Gastrocnemius medialis (tissue), 4 donors: ENCODE measurements around the gene CTCF. TPM values are rescaled to one million over a fixed set of nuclear protein-coding genes. Genes with fewer than 3 reads are reported as not detected.

Experiments
- ATAC-seq, 2 donors: fragments of 150-250 bp; one replicate each; pipeline ENCODE4 v1.9.1; 2016
- DNase-seq, 2 donors: peaks; one replicate each; pipeline ENCODE4 v3.0.0-alpha.2; 2019
- H3K27ac ChIP-seq, 4 donors: fragments of 200-600 bp; sonication (generic); 1 replicate in 1 of 4; 2 replicates in 3 of 4; pipeline ENCODE4 v1.5.1; 2016 to 2018; ENCODE audit warnings: mild to moderate bottlenecking in 2 of 4, moderate library complexity in 1 of 4
- H3K27me3 ChIP-seq, 3 donors: fragments of 200-600 bp; sonication (generic) in 2 of 3; 1 replicate in 1 of 3; 2 replicates in 2 of 3; pipeline versions ENCODE4 v1.5.1 to v1.6.0; 2016 to 2019; ENCODE audit warnings: mild to moderate bottlenecking in 1 of 3, moderate library complexity in 1 of 3
- H3K36me3 ChIP-seq, 2 donors: fragments of 200-600 bp; sonication (generic) in 1 of 2; one replicate each; pipeline ENCODE4 v1.5.1; 2017 to 2018
- H3K4me1 ChIP-seq, 2 donors: fragments of 200-600 bp; sonication (generic) in 1 of 2; one replicate each; pipeline ENCODE4 v1.5.1; 2016 to 2017; ENCODE audit warnings: mild to moderate bottlenecking in 2 of 2
- H3K4me3 ChIP-seq, 4 donors: fragments of 200-600 bp; sonication (generic) in 3 of 4; 1 replicate in 1 of 4; 2 replicates in 3 of 4; pipeline ENCODE4 v1.5.1; 2016 to 2019; ENCODE audit warnings: mild to moderate bottlenecking in 2 of 4
- H3K9me3 ChIP-seq, 3 donors: fragments of 200-600 bp; sonication (generic) in 2 of 3; 1 replicate in 1 of 3; 2 replicates in 2 of 3; pipeline ENCODE4 v1.5.1; 2016 to 2019
- POLR2A ChIP-seq, 2 donors: fragments of 450-650 bp; IDR thresholded peaks; one replicate each; pipeline ENCODE4 v1.6.1; 2017; ENCODE audit warnings: antibody characterized with exemption in 2 of 2, mild to moderate bottlenecking in 2 of 2, moderate library complexity in 2 of 2
- in situ Hi-C, 4 donors: fragments of 200-750 bp; cut with MboI; loops; one replicate each; pipeline versions ENCODE4 v1.15.0 to v1.8.0; 2017; ENCODE audit warnings: low sequenced_read_pairs in 4 of 4
- intact Hi-C: fragments of 100-400 bp; cut with DNase I; formaldehyde crosslinking; loops from one replicate; pipeline ENCODE4 v1.15.1; 2023; ENCODE audit warnings: low total_unique reads
- total RNA-seq, 4 donors: library from RNA; depleted of rRNA; stranded (reverse); fragments of >200 nt; gene quantifications; one replicate each; pipeline versions ENCODE4 v1.1.0 to v1.2.3, GENCODE V29; 2016
- TF ChIP-seq, protein P1 (sequence below), 5 experiments: fragments of 450-650 bp in 3 of 5; fragments of 200-600 bp in 2 of 5; sonication (generic) in 2 of 5; IDR thresholded peaks in 4 of 5; conservative IDR thresholded peaks in 1 of 5; 1 replicate in 4 of 5; 2 replicates in 1 of 5; pipeline ENCODE4 v1.5.1; 2016 to 2019; ENCODE audit warnings: antibody characterized with exemption in 5 of 5, mild to moderate bottlenecking in 3 of 5, moderate library complexity in 3 of 5

The CTCF gene
- total RNA-seq, 4 donors from 2014 or later: 25.9 to 35.9 (median 30.3) TPM

DNA sequence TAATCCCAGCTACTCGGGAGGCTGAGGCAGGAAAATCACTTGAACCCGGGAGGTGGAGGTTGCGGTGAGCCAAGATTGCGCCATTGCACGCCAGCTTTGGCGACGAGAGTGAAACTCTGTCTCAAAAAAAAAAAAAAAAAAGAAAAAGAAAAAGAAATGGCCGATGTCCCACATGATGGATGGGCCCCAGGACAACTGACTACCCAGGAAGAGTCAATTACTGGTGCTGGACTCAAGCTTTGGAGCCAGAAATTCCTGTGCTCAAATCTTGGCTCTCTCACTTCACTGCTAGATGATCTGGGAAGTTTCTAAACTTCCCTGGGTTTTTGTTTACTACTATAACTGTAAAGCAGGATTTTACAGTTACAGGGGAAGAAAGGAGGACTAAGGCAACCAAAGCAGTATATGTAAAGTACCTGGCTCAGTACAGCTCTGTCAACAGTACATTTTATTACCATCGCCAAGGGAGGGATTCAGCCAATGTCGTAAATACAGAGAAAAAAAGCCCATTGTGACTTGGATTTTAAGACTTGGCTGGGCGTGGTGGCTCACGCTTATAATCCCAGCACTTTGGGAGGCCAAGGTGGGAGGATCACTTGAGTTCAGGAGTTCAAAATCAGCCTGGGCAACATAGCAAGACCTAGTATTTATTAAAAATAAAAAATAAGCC, 116.2 kb downstream of the CTCF start:
- DNase-seq: no peak
- Histone ChIP-seq H3K27me3 (no peaks in the 10 kb centered on the region), H3K36me3 (no peaks in the 10 kb centered on the region), H3K4me3 (no peak overlapping the region), H3K27ac (no peak overlapping the region), H3K4me1 (peaks cover 1 to 20% of the 10 kb centered on the region in 2 donors), H3K9me3 (no peaks in the 10 kb centered on the region)
- intact Hi-C loops: loop anchor here (10.0 kb wide), 1 partner anchor 246 kb away; no protein-coding TSS in a partner anchor
- ATAC-seq: no peak
- TF ChIP-seq, protein P1, sequence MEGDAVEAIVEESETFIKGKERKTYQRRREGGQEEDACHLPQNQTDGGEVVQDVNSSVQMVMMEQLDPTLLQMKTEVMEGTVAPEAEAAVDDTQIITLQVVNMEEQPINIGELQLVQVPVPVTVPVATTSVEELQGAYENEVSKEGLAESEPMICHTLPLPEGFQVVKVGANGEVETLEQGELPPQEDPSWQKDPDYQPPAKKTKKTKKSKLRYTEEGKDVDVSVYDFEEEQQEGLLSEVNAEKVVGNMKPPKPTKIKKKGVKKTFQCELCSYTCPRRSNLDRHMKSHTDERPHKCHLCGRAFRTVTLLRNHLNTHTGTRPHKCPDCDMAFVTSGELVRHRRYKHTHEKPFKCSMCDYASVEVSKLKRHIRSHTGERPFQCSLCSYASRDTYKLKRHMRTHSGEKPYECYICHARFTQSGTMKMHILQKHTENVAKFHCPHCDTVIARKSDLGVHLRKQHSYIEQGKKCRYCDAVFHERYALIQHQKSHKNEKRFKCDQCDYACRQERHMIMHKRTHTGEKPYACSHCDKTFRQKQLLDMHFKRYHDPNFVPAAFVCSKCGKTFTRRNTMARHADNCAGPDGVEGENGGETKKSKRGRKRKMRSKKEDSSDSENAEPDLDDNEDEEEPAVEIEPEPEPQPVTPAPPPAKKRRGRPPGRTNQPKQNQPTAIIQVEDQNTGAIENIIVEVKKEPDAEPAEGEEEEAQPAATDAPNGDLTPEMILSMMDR (IDR thresholded peaks at IDR 0.05 in 4 of 5, conservative IDR thresholded peaks at IDR 0.05 in 1 of 5): no peak
- no peak for TF ChIP-seq POLR2A (IDR thresholded peaks at IDR 0.05)
- in situ Hi-C loops: loop anchor here in 1 of 4 donors (25.0 kb wide), 1 partner anchor 359 kb away; no protein-coding TSS in a partner anchor

DNA sequence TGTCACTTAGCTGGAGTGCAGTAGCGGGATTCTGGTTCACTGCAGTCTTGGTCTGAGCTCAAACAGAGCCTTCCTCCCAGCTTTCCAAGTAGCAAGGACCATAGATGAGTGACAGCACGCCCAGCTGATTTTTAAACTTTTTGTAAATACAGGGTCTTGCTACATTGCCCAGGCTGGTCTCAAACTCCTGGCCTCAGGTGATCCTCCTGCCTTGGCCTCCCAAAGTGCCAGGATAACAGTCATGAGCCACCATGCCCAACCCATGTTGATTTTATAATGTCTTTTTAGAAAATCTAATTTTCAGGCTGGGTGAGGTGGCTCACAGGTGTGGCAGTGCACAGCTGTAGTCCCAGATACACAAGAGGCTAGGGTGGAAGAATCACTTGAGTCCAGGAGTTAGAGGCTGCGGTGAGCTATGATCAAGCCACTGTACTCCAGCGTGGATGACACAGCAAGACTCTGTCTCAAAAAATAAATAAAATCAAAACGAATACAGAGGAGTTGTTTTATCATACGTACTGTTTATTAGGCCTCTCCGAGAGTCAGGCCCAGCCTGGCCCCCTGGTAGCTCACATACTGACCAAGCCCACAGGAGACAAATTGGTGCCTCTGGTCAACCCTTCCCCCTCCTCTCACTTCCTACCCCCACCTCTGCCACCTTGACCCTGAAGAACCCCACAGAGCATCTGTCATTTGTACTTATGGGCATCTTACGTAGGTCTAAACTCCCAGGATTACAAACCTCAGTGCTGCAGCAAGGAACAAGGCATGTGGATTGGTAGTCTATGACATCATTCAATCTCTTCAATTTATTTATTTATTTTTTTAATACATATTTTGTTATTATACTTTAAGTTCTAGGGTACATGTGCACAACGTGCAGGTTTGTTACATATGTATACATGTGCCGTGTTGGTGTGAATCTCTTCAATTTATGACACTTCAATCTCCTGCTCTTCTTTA, 117.9 kb downstream of the CTCF start:
- Histone ChIP-seq H3K4me3 (no peak overlapping the region), H3K27me3 (no peaks in the 10 kb centered on the region), H3K36me3 (peaks cover 0 to 8% of the 10 kb centered on the region in 2 donors), H3K9me3 (no peaks in the 10 kb centered on the region), H3K27ac (no peak overlapping the region), H3K4me1 (peaks cover 0 to 9% of the 10 kb centered on the region in 2 donors)
- in situ Hi-C loops: loop anchor here in 1 of 4 donors (25.0 kb wide), 1 partner anchor 357 kb away; no protein-coding TSS in a partner anchor
- DNase-seq: no peak
- ATAC-seq: no peak
- TF ChIP-seq, protein P1 (IDR thresholded peaks at IDR 0.05 in 4 of 5, conservative IDR thresholded peaks at IDR 0.05 in 1 of 5): no peak
- TF ChIP-seq POLR2A (IDR thresholded peaks at IDR 0.05): no peak
- intact Hi-C loops: loop anchor here (10.0 kb wide), 1 partner anchor 245 kb away; no protein-coding TSS in a partner anchor

DNA sequence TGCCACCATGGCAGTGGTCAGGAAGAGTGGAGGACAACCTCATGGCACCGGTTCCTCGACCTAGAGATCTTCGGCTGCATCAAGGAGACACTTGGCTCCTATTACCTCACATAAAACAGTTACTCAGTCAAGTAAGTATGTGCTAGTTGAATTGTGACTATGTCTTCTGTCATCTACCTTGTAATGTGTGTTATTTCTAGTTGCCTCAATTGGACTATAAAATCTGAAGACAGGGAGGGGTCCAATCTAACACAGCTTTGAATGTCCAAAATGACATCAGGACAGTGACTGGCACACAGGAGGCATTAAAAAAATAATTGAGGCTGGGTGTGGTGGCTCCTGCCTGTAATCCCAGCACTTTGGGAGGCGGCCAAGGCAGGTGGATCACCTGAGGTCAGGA, 121.4 kb downstream of the CTCF start:
- Histone ChIP-seq H3K4me1 (peaks cover 0 to 6% of the 10 kb centered on the region in 2 donors), H3K4me3 (no peak overlapping the region), H3K36me3 (peaks cover 0 to 11% of the 10 kb centered on the region in 2 donors), H3K27me3 (no peaks in the 10 kb centered on the region), H3K9me3 (no peaks in the 10 kb centered on the region), H3K27ac (no peak overlapping the region)
- TF ChIP-seq POLR2A (IDR thresholded peaks at IDR 0.05): no peak
- TF ChIP-seq, protein P1 (IDR thresholded peaks at IDR 0.05 in 4 of 5, conservative IDR thresholded peaks at IDR 0.05 in 1 of 5): no peak
- no peak for DNase-seq
- no peak for ATAC-seq
- intact Hi-C loops (no loop called here), in situ Hi-C loops (loop anchor here in 1 of 4 donors (25.0 kb wide), 1 partner anchor 354 kb away; no protein-coding TSS in a partner anchor)

DNA sequence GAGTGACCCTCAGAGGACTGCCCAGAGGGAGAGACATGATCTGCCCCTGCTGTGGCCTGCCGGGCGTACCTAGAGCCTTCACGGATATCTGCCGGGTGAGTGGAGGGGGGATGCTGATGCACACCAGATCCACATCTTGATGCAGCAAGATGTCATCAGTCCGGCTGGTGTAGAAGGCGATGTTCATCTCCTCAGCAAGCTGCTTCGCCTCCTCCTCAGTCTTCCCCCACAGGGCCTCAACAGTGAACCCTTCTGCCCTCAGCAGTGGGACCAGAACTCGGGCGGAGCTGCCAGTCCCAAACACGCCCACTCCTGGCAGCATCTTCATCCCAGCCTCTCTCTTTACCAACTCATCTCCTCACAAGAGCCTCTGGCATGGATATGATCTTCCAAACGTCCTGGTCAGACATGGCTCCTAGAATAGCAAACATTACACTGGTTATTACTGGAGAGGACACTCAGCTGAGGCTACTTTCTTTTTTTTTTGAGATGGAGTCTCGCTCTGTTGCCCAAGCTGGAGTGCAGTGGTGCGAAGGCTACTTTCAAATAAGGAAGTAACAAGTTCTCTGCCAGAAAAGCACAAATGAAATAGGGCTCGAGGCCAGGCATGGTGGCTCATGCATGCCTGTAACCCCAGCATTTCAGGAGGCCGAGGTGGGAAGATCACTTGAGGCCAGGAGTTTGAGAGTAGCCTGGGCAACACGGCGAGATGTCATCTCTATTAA, 123.2 kb downstream of the CTCF start:
- ATAC-seq: no peak
- peaks cover 0 to 11% of the 10 kb centered on the region in 2 donors for H3K36me3 ChIP-seq
- intact Hi-C loops (no loop called here), in situ Hi-C loops (loop anchor here in 1 of 4 donors (25.0 kb wide), 1 partner anchor 352 kb away; no protein-coding TSS in a partner anchor)
- no peaks in the 10 kb centered on the region for H3K27me3 ChIP-seq
- TF ChIP-seq POLR2A (IDR thresholded peaks at IDR 0.05): no peak
- TF ChIP-seq, protein P1 (IDR thresholded peaks at IDR 0.05 in 4 of 5, conservative IDR thresholded peaks at IDR 0.05 in 1 of 5): no peak
- H3K9me3 ChIP-seq: no peaks in the 10 kb centered on the region
- H3K4me3 ChIP-seq: no peak overlapping the region
- H3K4me1 ChIP-seq: peaks cover 0 to 5% of the 10 kb centered on the region in 2 donors
- DNase-seq: no peak
- peak overlapping the region; percentile 18 to 49 (median 34) for H3K27ac ChIP-seq
